A549 treated with Mapracorat at 1 μM for 4 hours (cell line): ENCODE measurements around the gene STK25. TPM values are rescaled to one million over a fixed set of nuclear protein-coding genes. Genes with fewer than 3 reads are reported as not detected.

ENCODE experiments used
- total RNA-seq: library from RNA; stranded (reverse); fragments of 200-300 nt; extraction: Qiagen RNA extraction; gene quantifications from 5 replicates; pipeline ENCODE4 v1.2.3, GENCODE V29; 2022

Gene STK25
- total RNA-seq: 91.0 to 120 TPM (median 109 TPM) in 5 replicates

GRCh38 chr2:241508240-241509154, at the start of gene STK25:
Gene STK25, minus strand, starts transcription at chr2:241508584. Its CDS starts 549 bp downstream, at chr2:241508035.

Other genes starting within 250 kb of the STK25 start
- gene HDLBP, start 192.9 kb downstream of the STK25 start, total RNA-seq: 262 to 285 TPM (median 274 TPM) in 5 replicates
- 223 to 270 TPM (median 256 TPM) in 5 replicates for gene SEPTIN2, start 192.7 kb downstream of the STK25 start, total RNA-seq
- gene FARP2, start 152.3 kb downstream of the STK25 start, total RNA-seq: 21.8 to 33.8 TPM (median 28.4 TPM) in 5 replicates
- 25.6 to 38.0 TPM (median 37.1 TPM) in 5 replicates for gene BOK, start 50.2 kb upstream of the STK25 start, total RNA-seq
- gene THAP4, start 128.6 kb upstream of the STK25 start, total RNA-seq: 62.2 to 78.3 TPM (median 76.9 TPM) in 5 replicates
- gene ATG4B, start 129.1 kb upstream of the STK25 start, total RNA-seq: 42.2 to 69.2 TPM (median 53.1 TPM) in 5 replicates
- gene DTYMK, start 178.2 kb upstream of the STK25 start, total RNA-seq: 124 to 147 TPM (median 138 TPM) in 5 replicates
- gene ING5, start 193.5 kb upstream of the STK25 start, total RNA-seq: 19.9 to 24.7 TPM (median 23.5 TPM) in 5 replicates
- gene D2HGDH, start 226.0 kb upstream of the STK25 start, total RNA-seq: 6.5 to 10.6 TPM (median 8.6 TPM) in 5 replicates